ENCODE measurements around the gene GPHN. TPM values are rescaled to one million over a fixed set of nuclear protein-coding genes. Genes with fewer than 3 reads are reported as not detected.

Gene GPHN
- total and polyA plus RNA-seq, 2 of the 8 experiments (the other 6 are each of a cell fraction or from before 2014, with no cell fraction given): 6.0 to 16.0 TPM

DNA sequence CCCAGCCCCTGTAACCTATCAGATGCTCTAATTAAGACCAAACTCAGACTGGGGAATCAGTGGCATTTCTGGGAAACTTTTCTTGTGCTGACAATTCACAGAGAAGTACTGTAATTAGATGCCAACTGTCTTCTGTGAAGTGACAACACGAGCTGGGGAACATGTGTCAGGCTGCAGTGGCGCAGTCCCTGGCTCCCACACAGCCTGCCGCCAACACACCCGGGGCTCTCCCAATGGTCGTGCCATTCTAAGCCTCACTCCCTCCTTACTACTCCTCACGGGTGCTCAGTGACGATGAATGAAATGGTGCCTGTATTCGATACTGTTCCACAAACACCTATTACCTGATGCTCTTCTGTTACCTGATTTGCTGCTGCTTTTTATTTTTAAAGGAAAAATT, 699.9 kb downstream of the GPHN start:
- no peak for FAIRE-seq
- no peak overlapping the region for H4K5ac ChIP-seq (ENCODE audit: insufficient read length, low read depth, low read length)

More for the DNA sequence above, 699.9 kb downstream of the GPHN start:
- 88% methylated on average over 8 of the region's 8 CpGs; no CpG with 5 or more reads in 1 of the 2 experiments for WGBS, 2 experiments (ENCODE audit: extremely low coverage in 1 of 2, insufficient coverage in 1 of 2, insufficient read length in 1 of 2, insufficient replicate concordance in 2 of 2, low coverage in 1 of 2, low lambda C conversion rate in 2 of 2, missing lambda C conversion rate in 1 of 2)
- Histone ChIP-seq H2AFZ (ENCODE audit: low read length) (no peak overlapping the region), H3K4me3 (ENCODE audit: extremely low read depth in 1 of 4, insufficient read depth in 2 of 4, low read depth in 3 of 4, low read length in 4 of 4) (no peak overlapping the region), H2BK15ac (ENCODE audit: low read length) (no peak overlapping the region), H3K9me3 (ENCODE audit: insufficient read depth in 2 of 2, low read depth in 1 of 2, low read length in 1 of 2) (no peaks in the 10 kb centered on the region), H2AK5ac (ENCODE audit: low read depth, low read length) (no peak overlapping the region), H3K14ac (ENCODE audit: insufficient read length) (no peak overlapping the region), H3K56ac (replicated peaks; ENCODE audit: insufficient read length, low read depth, low read length) (no peak overlapping the region), H2BK120ac (replicated peaks; ENCODE audit: low read depth, low read length) (no peak overlapping the region), H4K20me1 (replicated peaks in 1 of 2; ENCODE audit: control insufficient read depth in 1 of 2, insufficient read depth in 2 of 2, low read length in 2 of 2) (no peaks in the 10 kb centered on the region), H2BK20ac (ENCODE audit: low read length) (no peak overlapping the region), H2BK12ac (ENCODE audit: low read depth, low read length) (no peak overlapping the region), H3K79me2 (ENCODE audit: control insufficient read depth in 1 of 2, insufficient read depth in 2 of 2, low read length in 2 of 2) (no peaks in the 10 kb centered on the region), H3K36me3 (ENCODE audit: control insufficient read depth in 2 of 4, insufficient read depth in 4 of 4, low read length in 3 of 4) (no peaks in the 10 kb centered on the region), H3K4me2 (ENCODE audit: insufficient read depth in 1 of 2, low read depth in 2 of 2, low read length in 2 of 2) (no peak overlapping the region), H3K23me2 (ENCODE audit: low read depth, low read length) (no peaks in the 10 kb centered on the region), H3K9ac (replicated peaks in 1 of 4; ENCODE audit: extremely low read depth in 1 of 4, low read depth in 3 of 4, low read length in 3 of 4) (no peak overlapping the region), H3K27ac (ENCODE audit: low read depth, low read length) (no peak overlapping the region), H3K18ac (ENCODE audit: extremely low read depth, low read length) (no peak overlapping the region), H3K27me3 (replicated peaks in 1 of 4; ENCODE audit: control insufficient read depth in 3 of 4, extremely low read depth in 1 of 4, insufficient read depth in 3 of 4, low read length in 3 of 4) (no peaks in the 10 kb centered on the region), H3K23ac (ENCODE audit: insufficient read length) (no peak overlapping the region), H3K4me1 (replicated peaks in 1 of 4; ENCODE audit: control insufficient read depth in 3 of 4, insufficient read depth in 4 of 4, low read length in 3 of 4) (no peaks in the 10 kb centered on the region), H3K79me1 (ENCODE audit: low read depth, low read length) (no peaks in the 10 kb centered on the region), H2BK5ac (ENCODE audit: low read depth, low read length) (no peak overlapping the region), H4K8ac (ENCODE audit: extremely low read depth, insufficient read depth, low read length) (no peak overlapping the region), H4K91ac (replicated peaks; ENCODE audit: insufficient read length, low read length) (no peak overlapping the region), H3K4ac (replicated peaks; ENCODE audit: insufficient read length, low read depth, low read length) (no peak overlapping the region)
- ChIA-PET CTCF (ENCODE audit: partially characterized antibody) (no interaction called here), POLR2A (ENCODE audit: partially characterized antibody) (no interaction called here)
- TF ChIP-seq FOSL1 (IDR thresholded peaks at IDR 0.05; ENCODE audit: insufficient read depth, low read depth, low read length) (no peak), SRF (IDR thresholded peaks at IDR 0.05; ENCODE audit: low read depth, low read length) (no peak), SIX5 (IDR thresholded peaks at IDR 0.05; ENCODE audit: low read depth, low read length) (no peak), TEAD4 (IDR thresholded peaks at IDR 0.05; ENCODE audit: low read depth, low read length) (no peak), EGR1 (IDR thresholded peaks at IDR 0.05; ENCODE audit: borderline replicate concordance, low read depth, low read length) (no peak), HDAC6 (IDR thresholded peaks at IDR 0.05; ENCODE audit: low read depth, low read length) (no peak)
- TF ChIP-seq, protein P1, sequence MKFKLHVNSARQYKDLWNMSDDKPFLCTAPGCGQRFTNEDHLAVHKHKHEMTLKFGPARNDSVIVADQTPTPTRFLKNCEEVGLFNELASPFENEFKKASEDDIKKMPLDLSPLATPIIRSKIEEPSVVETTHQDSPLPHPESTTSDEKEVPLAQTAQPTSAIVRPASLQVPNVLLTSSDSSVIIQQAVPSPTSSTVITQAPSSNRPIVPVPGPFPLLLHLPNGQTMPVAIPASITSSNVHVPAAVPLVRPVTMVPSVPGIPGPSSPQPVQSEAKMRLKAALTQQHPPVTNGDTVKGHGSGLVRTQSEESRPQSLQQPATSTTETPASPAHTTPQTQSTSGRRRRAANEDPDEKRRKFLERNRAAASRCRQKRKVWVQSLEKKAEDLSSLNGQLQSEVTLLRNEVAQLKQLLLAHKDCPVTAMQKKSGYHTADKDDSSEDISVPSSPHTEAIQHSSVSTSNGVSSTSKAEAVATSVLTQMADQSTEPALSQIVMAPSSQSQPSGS (IDR thresholded peaks at IDR 0.05; ENCODE audit: low read length): no peak
- TF ChIP-seq, protein P2, sequence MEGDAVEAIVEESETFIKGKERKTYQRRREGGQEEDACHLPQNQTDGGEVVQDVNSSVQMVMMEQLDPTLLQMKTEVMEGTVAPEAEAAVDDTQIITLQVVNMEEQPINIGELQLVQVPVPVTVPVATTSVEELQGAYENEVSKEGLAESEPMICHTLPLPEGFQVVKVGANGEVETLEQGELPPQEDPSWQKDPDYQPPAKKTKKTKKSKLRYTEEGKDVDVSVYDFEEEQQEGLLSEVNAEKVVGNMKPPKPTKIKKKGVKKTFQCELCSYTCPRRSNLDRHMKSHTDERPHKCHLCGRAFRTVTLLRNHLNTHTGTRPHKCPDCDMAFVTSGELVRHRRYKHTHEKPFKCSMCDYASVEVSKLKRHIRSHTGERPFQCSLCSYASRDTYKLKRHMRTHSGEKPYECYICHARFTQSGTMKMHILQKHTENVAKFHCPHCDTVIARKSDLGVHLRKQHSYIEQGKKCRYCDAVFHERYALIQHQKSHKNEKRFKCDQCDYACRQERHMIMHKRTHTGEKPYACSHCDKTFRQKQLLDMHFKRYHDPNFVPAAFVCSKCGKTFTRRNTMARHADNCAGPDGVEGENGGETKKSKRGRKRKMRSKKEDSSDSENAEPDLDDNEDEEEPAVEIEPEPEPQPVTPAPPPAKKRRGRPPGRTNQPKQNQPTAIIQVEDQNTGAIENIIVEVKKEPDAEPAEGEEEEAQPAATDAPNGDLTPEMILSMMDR (IDR thresholded peaks at IDR 0.05; ENCODE audit: control extremely low read depth in 1 of 3, insufficient read depth in 1 of 3, low read depth in 1 of 3, low read length in 3 of 3): no peak
- TF ChIP-seq, protein P3, sequence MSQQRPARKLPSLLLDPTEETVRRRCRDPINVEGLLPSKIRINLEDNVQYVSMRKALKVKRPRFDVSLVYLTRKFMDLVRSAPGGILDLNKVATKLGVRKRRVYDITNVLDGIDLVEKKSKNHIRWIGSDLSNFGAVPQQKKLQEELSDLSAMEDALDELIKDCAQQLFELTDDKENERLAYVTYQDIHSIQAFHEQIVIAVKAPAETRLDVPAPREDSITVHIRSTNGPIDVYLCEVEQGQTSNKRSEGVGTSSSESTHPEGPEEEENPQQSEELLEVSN (IDR thresholded peaks at IDR 0.05): no peak
- DNase-seq (ENCODE audit: low read depth in 1 of 2, low spot score in 2 of 2): no peak

All from H1 (cell line).